Lung (tissue), 12 donors: ENCODE results near the gene MYH14. TPM values are rescaled to one million over a fixed set of nuclear protein-coding genes. Genes with fewer than 3 reads are reported as not detected.

Experiments
- ATAC-seq: fragments of 200-7000 bp; cut with Tn5 transposase; one replicate; pipeline ENCODE4 v1.9.1; 2020; ENCODE audit warnings: moderate number of reproducible peaks; ENCODE audit not compliant: insufficient read depth, low FRiP score
- DNase-seq, 3 donors: peaks; one replicate each; pipeline ENCODE4 v3.0.0-alpha.2; 2013 to 2017
- H3K27ac ChIP-seq, 2 donors: one replicate each; pipeline ENCODE4 v1.5.1; 2013; ENCODE audit warnings: mild to moderate bottlenecking in 2 of 2, moderate library complexity in 2 of 2, control low read depth in 1 of 2, inconsistent platforms in 1 of 2, low read depth in 1 of 2, low read length in 1 of 2
- H3K27me3 ChIP-seq, 3 donors: one replicate each; pipeline ENCODE4 v1.5.1; 2013; ENCODE audit warnings: low read length in 2 of 3; ENCODE audit not compliant: control insufficient read depth in 3 of 3, insufficient read depth in 3 of 3
- H3K36me3 ChIP-seq, 4 donors: one replicate each; pipeline ENCODE4 v1.5.1; 2013; ENCODE audit warnings: low read length in 4 of 4, mild to moderate bottlenecking in 1 of 4, moderate library complexity in 1 of 4; ENCODE audit not compliant: control insufficient read depth in 4 of 4, insufficient read depth in 4 of 4
- H3K4me1 ChIP-seq, 5 donors: one replicate each; pipeline ENCODE4 v1.5.1; 2013; ENCODE audit warnings: low read length in 5 of 5, mild to moderate bottlenecking in 2 of 5, moderate library complexity in 1 of 5; ENCODE audit not compliant: control insufficient read depth in 5 of 5, insufficient read depth in 5 of 5
- H3K4me3 ChIP-seq: one replicate; pipeline ENCODE4 v1.5.1; 2013; ENCODE audit warnings: mild to moderate bottlenecking, control low read depth, moderate library complexity
- H3K9ac ChIP-seq, 2 donors: one replicate each; pipeline ENCODE4 v1.5.1; 2013; ENCODE audit warnings: low read length in 2 of 2, control low read depth in 1 of 2; ENCODE audit not compliant: insufficient read depth in 1 of 2
- H3K9me3 ChIP-seq, 4 donors: one replicate each; pipeline ENCODE4 v1.5.1; 2013; ENCODE audit warnings: low read length in 3 of 4, mild to moderate bottlenecking in 1 of 4, moderate library complexity in 1 of 4; ENCODE audit not compliant: control insufficient read depth in 4 of 4, insufficient read depth in 3 of 4
- WGBS, 2 donors: extraction: QIAGEN DNeasy Blood & Tissue Kit; methylation state at CpG; one replicate each; pipeline ENCODE4 v1.1.7; 2013; 5-methylcytosine and 5-hydroxymethylcytosine counted together
- polyA plus RNA-seq, 2 donors: library from polyadenylated mRNA; stranded (reverse); fragments of 200-250 nt; gene quantifications; one replicate each; pipeline ENCODE4 v1.2.1, GENCODE V29; 2013
- total RNA-seq, 2 donors: library from RNA; depleted of rRNA in 1 of 2; stranded (reverse); fragments of >200 nt in 1 of 2; gene quantifications; one replicate each; pipeline ENCODE4 v1.2.1, GENCODE V29; 2014 to 2021
- TF ChIP-seq, protein P1 (sequence below): IDR thresholded peaks from 2 replicates; pipeline ENCODE4 v1.5.1; 2012; ENCODE audit warnings: mild to moderate bottlenecking; ENCODE audit errors: control extremely low read depth, extremely low read depth
- donor health status: control.
- donor health status: control.
- donor health status: Bipolar disorder and iron deficiency.
- donor health status: healthy.
- donor health status: DM: yes; HTN: yes; CAD: no.

The MYH14 gene
- total and polyA plus RNA-seq, 4 donors = 48.3 to 159 (median 98.6) TPM

DNA sequence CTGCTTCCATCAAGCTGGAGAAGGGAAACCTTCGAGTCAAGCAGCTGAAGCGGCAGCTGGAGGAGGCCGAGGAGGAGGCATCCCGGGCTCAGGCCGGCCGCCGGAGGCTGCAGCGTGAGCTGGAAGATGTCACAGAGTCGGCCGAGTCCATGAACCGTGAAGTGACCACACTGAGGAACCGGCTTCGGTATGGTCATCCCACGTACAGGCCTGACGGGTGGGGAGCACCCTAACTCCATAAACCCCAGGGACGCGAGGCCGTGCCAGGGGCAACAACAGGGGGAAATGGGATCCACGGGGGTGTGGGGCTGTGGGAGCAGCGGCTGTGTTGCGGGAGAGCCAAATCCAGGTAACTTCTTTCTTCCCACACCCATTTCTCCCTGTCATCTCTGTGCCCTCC, 105.6 kb downstream of the MYH14 start:
- H3K9ac ChIP-seq = no peak overlapping the region
- 90 to 93% methylated on average over 19 to 21 of the region's 21 CpGs for WGBS, 2 donors
- peaks cover 0 to 13% (median 3%) of the 10 kb centered on the region in 4 donors for H3K9me3 ChIP-seq
- peaks cover 0 to 14% (median 9%) of the 10 kb centered on the region in 3 donors for H3K27me3 ChIP-seq
- H3K27ac ChIP-seq = no peak overlapping the region
- H3K4me1 ChIP-seq = no peaks in the 10 kb centered on the region
- TF ChIP-seq, protein P1, sequence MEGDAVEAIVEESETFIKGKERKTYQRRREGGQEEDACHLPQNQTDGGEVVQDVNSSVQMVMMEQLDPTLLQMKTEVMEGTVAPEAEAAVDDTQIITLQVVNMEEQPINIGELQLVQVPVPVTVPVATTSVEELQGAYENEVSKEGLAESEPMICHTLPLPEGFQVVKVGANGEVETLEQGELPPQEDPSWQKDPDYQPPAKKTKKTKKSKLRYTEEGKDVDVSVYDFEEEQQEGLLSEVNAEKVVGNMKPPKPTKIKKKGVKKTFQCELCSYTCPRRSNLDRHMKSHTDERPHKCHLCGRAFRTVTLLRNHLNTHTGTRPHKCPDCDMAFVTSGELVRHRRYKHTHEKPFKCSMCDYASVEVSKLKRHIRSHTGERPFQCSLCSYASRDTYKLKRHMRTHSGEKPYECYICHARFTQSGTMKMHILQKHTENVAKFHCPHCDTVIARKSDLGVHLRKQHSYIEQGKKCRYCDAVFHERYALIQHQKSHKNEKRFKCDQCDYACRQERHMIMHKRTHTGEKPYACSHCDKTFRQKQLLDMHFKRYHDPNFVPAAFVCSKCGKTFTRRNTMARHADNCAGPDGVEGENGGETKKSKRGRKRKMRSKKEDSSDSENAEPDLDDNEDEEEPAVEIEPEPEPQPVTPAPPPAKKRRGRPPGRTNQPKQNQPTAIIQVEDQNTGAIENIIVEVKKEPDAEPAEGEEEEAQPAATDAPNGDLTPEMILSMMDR = no peak
- peaks cover 0 to 16% (median 10%) of the 10 kb centered on the region in 4 donors for H3K36me3 ChIP-seq
- ATAC-seq = no peak
- no peak overlapping the region for H3K4me3 ChIP-seq
- DNase-seq = no peak

DNA sequence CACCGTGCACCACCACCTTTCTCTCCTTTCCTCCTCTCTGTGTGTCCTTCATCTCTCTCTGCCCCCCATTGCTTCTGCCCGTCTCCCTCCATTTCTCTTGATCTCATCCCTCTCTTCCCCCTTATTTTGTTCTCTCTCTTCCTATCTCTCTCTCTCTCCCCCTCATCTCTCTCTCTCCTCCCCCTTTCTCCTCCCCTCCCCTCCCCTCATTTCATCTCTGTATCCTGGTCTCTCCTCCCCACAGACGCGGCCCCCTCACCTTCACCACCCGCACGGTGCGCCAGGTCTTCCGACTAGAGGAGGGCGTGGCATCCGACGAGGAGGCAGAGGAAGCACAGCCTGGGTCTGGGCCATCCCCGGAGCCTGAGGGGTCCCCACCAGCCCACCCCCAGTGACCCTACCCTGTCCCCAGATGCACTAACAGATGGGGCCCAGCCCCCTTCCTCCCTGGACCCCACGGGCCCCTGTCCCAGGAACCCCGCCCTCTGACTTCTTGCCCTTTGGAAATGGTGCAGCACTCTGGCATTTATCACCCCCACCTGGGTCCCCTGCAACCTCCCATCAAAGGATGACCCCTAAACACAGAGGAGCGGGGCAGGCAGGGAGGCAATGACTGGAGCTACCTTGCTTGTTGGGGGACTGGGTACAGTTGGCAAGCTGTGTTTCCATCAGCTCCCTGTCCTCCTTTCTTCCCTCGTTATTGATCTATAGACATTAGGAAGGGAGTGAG, 106.1 kb downstream of the MYH14 start:
- Histone ChIP-seq H3K36me3 (peaks cover 0 to 16% (median 10%) of the 10 kb centered on the region in 4 donors), H3K4me1 (no peaks in the 10 kb centered on the region), H3K9me3 (peaks cover 0 to 13% (median 3%) of the 10 kb centered on the region in 4 donors), H3K27me3 (peaks cover 0 to 20% (median 9%) of the 10 kb centered on the region in 3 donors), H3K27ac (no peak overlapping the region), H3K4me3 (no peak overlapping the region), H3K9ac (no peak overlapping the region)
- TF ChIP-seq, protein P1 = no peak
- ATAC-seq (no peak), DNase-seq (no peak)
- WGBS, 2 donors = 67% methylated on average over 16 of the region's 16 CpGs

DNA sequence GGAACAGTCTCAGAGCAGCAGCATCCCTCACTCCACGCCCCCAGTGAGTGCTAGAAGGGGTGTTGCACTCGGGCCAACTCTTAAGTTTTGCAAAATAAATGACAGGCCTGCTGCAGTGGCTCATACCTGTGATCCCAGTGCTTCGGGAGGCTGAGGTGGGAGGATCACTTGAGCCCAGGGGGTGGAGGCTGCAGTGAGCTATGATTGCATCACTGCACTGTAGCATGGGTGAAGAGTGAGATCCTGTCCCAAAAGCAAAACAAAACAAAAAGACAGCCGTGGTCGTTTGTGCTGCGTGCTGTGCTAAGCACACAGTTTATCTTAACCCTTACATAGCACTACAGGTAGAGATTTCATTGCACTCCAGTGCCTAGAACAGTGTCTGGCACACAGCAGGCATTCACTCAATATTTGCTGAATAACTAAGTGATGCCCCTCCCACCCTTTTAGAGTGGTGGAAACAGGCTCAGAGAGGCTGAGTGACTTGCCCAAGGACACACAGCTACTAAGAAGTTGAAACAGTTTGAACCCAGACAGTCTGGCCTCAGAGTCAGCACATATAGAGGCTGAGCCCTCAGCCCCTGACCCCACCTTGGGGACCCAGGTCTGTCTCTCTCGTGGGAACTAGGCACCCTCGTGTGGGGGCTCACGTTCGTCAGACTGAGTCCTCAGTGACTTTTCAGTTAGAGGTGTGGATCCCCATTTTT, 107.5 kb downstream of the MYH14 start:
- Histone ChIP-seq H3K27me3 (peaks cover 0 to 25% (median 15%) of the 10 kb centered on the region in 3 donors), H3K4me1 (peaks cover 0 to 3% (median 0%) of the 10 kb centered on the region in 5 donors), H3K36me3 (peaks cover 0 to 16% (median 9%) of the 10 kb centered on the region in 4 donors), H3K4me3 (no peak overlapping the region), H3K9me3 (peaks cover 0 to 9% (median 3%) of the 10 kb centered on the region in 4 donors), H3K27ac (no peak overlapping the region), H3K9ac (no peak overlapping the region)
- ATAC-seq (no peak), DNase-seq (no peak)
- WGBS, 2 donors = 49 to 53% methylated on average over 10 of the region's 10 CpGs
- TF ChIP-seq, protein P1 = no peak
